BJ (cell line): Measurements from ENCODE around the gene LITAF. TPM values are rescaled to one million over a fixed set of nuclear protein-coding genes. Genes with fewer than 3 reads are reported as not detected.

Experiments used
- CTCF ChIA-PET: fragments of 350-600 bp; formaldehyde crosslinking; extraction: SDS; loops from one replicate; lab custom pipeline; 2021; ENCODE audit warnings: antibody characterized with exemption, inconsistent platforms; lab: Yijun Ruan, JAX
- POLR2A ChIA-PET: fragments of 300-600 bp; sonication (Branson Sonifier 250); formaldehyde crosslinking; extraction: SDS; loops from one replicate; lab custom pipeline; 2021; ENCODE audit warnings: antibody characterized with exemption; lab: Charles Lee
- DNase-seq: peaks from one replicate; pipeline ENCODE4 v3.0.0-alpha.2; 2011; ENCODE audit warnings: low read depth
- H3K27me3 ChIP-seq: 2 replicates; pipeline ENCODE4 v1.6.0; 2011; ENCODE audit warnings: low read length; ENCODE audit not compliant: control insufficient read depth, insufficient read depth
- H3K36me3 ChIP-seq: 2 replicates; pipeline ENCODE4 v1.5.1; 2011; ENCODE audit warnings: low read length; ENCODE audit not compliant: control insufficient read depth, insufficient read depth
- H3K4me3 ChIP-seq: 2 replicates; pipeline ENCODE4 v1.5.1; 2011; ENCODE audit warnings: low read depth, mild to moderate bottlenecking, control low read depth, low read length
- CTCF ChIP-seq: IDR thresholded peaks from 2 replicates; pipeline ENCODE4 v1.5.1; 2011; ENCODE audit warnings: low read depth, mild to moderate bottlenecking, control low read depth, inconsistent platforms, low read length, moderate library complexity; ENCODE audit not compliant: insufficient read depth
- polyA plus RNA-seq: library from polyadenylated mRNA; depleted of rRNA; stranded (reverse); fragments of >200 nt; gene quantifications from 2 replicates; pipeline ENCODE4 v1.2.3, GENCODE V29; 2011

The LITAF gene
- polyA plus RNA-seq, 1 experiment: 212 TPM

GRCh38 chr16:11576427-11577289, 10.1 kb downstream of the LITAF start:
- POLR2A ChIA-PET: interaction anchor here (0.6 kb wide), 1 partner anchor 21 kb away, joined by 3 read pairs; no protein-coding TSS in a partner anchor

GRCh38 chr16:11575223-11575589, 11.5 kb downstream of the LITAF start:
- TF ChIP-seq CTCF: no peak
- Histone ChIP-seq H3K36me3 (no peaks in the 10 kb centered on the region), H3K4me3 (no peak overlapping the region), H3K27me3 (no peaks in the 10 kb centered on the region)
- no peak for DNase-seq
- CTCF ChIA-PET: interaction anchor here (0.8 to 1.7 kb wide), 2 partner anchors 14 to 65 kb away, joined by 3 read pairs; no protein-coding TSS in a partner anchor
- POLR2A ChIA-PET: no interaction called here

More at GRCh38 chr16:11576427-11577289, 10.1 kb downstream of the LITAF start:
- Histone ChIP-seq H3K36me3 (no peaks in the 10 kb centered on the region), H3K4me3 (no peak overlapping the region), H3K27me3 (no peaks in the 10 kb centered on the region)
- TF ChIP-seq CTCF: no peak
- CTCF ChIA-PET: interaction anchor here (0.5 to 1.7 kb wide), 2 partner anchors 13 to 194 kb away, joined by 3 read pairs; no protein-coding TSS in a partner anchor
- DNase-seq: no peak

- Histone ChIP-seq H3K4me3 (no peak overlapping the region), H3K27me3 (no peaks in the 10 kb centered on the region), H3K36me3 (peaks cover 2% of the 10 kb centered on the region)
- DNase-seq: no peak
- ChIA-PET POLR2A (no interaction called here), CTCF (no interaction called here)
- no peak for TF ChIP-seq CTCF
These were observed 14.3 kb downstream of the LITAF start for GRCh38 chr16:11572301-11572995.

- CTCF ChIA-PET: no interaction called here
- Histone ChIP-seq H3K27me3 (no peaks in the 10 kb centered on the region), H3K36me3 (peaks cover 2% of the 10 kb centered on the region), H3K4me3 (no peak overlapping the region)
- no peak for TF ChIP-seq CTCF
- POLR2A ChIA-PET: no interaction called here
- DNase-seq: no peak
These were observed 15.2 kb downstream of the LITAF start for GRCh38 chr16:11571549-11571948.

- ChIA-PET CTCF (no interaction called here), POLR2A (no interaction called here)
- TF ChIP-seq CTCF: no peak
- Histone ChIP-seq H3K36me3 (peaks cover 2% of the 10 kb centered on the region), H3K4me3 (no peak overlapping the region), H3K27me3 (no peaks in the 10 kb centered on the region)
- DNase-seq: no peak
These were observed 15.9 kb downstream of the LITAF start for GRCh38 chr16:11570806-11571205.
